HEK293 (cell line): ENCODE results near the gene DHCR7.

Experiments
- CTCF ChIA-PET: fragments of 350-600 bp; formaldehyde crosslinking; extraction: SDS; loops from one replicate; lab custom pipeline; 2021; ENCODE audit warnings: antibody characterized with exemption; lab: Yijun Ruan, JAX
- POLR2A ChIA-PET: fragments of 300-600 bp; formaldehyde crosslinking; extraction: SDS; loops from one replicate; lab custom pipeline; 2020; ENCODE audit warnings: antibody characterized with exemption, inconsistent platforms; lab: Yijun Ruan, JAX
- H3K27ac ChIP-seq: fragments of 200-500 bp; sonication (Bioruptor generic); 2 replicates; pipeline ENCODE4 v1.5.1; 2014; ENCODE audit warnings: low read depth, low read length, control low read depth, inconsistent platforms; ENCODE audit errors: extremely low read depth
- H3K36me3 ChIP-seq, 2 experiments: fragments of 200-500 bp in 1 of 2; sonication (Bioruptor generic) in 1 of 2; 1 replicate in 1 of 2; 2 replicates in 1 of 2; pipeline ENCODE4 v1.5.1; 2014 to 2017; ENCODE audit warnings: inconsistent platforms in 2 of 2, low read length in 2 of 2; ENCODE audit not compliant: control insufficient read depth in 2 of 2, insufficient read depth in 1 of 2
- H3K4me1 ChIP-seq: fragments of 200-500 bp; sonication (Bioruptor generic); 2 replicates; pipeline ENCODE4 v1.5.1; 2014; ENCODE audit warnings: mild to moderate bottlenecking, low read length, inconsistent platforms; ENCODE audit not compliant: control insufficient read depth, insufficient read depth
- H3K4me3 ChIP-seq: 2 replicates; pipeline ENCODE4 v1.5.1; 2011; ENCODE audit warnings: low read depth, mild to moderate bottlenecking, control low read depth, low read length, moderate library complexity
- H3K9me3 ChIP-seq: fragments of 200-500 bp; sonication (Bioruptor generic); 2 replicates; pipeline ENCODE4 v1.5.1; 2014; ENCODE audit warnings: low read depth, low read length, inconsistent platforms; ENCODE audit not compliant: control insufficient read depth, insufficient read depth
- HOXA7 ChIP-seq: sonication (generic); formaldehyde crosslinking; IDR thresholded peaks from 2 replicates; pipeline ENCODE4 v1.8.1; 2022; ENCODE audit warnings: missing genetic modification reagents, borderline replicate concordance
- PRDM1 ChIP-seq: fragments of 450-650 bp; formaldehyde crosslinking; IDR thresholded peaks from 2 replicates; pipeline ENCODE4; 2016; ENCODE audit warnings: missing biosample characterization, missing genetic modification characterization
- SCRT2 ChIP-seq: fragments of 450-650 bp; formaldehyde crosslinking; IDR thresholded peaks from 2 replicates; pipeline ENCODE4 v1.5.1; 2016; ENCODE audit warnings: missing biosample characterization, missing genetic modification characterization
- ZBTB48 ChIP-seq: fragments of 450-650 bp; formaldehyde crosslinking; IDR thresholded peaks from 2 replicates; pipeline ENCODE4 v1.5.1; 2016; ENCODE audit warnings: missing biosample characterization, missing genetic modification characterization
- ZFP41 ChIP-seq: fragments of 450-650 bp; formaldehyde crosslinking; IDR thresholded peaks from 2 replicates; pipeline ENCODE4 v1.5.1; 2016; ENCODE audit warnings: missing biosample characterization, missing genetic modification characterization, borderline replicate concordance
- ZNF140 ChIP-seq: fragments of 450-650 bp; formaldehyde crosslinking; IDR thresholded peaks from 2 replicates; pipeline ENCODE4 v1.5.1; 2016; ENCODE audit warnings: missing biosample characterization, missing genetic modification characterization
- ZNF404 ChIP-seq: fragments of 450-650 bp; formaldehyde crosslinking; IDR thresholded peaks from 2 replicates; pipeline ENCODE4 v1.5.1; 2017; ENCODE audit warnings: missing biosample characterization, missing genetic modification characterization
- ZNF423 ChIP-seq: fragments of 450-650 bp; formaldehyde crosslinking; IDR thresholded peaks from 2 replicates; pipeline ENCODE4 v1.5.1; 2016; ENCODE audit warnings: missing biosample characterization, missing genetic modification characterization
- ZNF426 ChIP-seq: fragments of 450-650 bp; formaldehyde crosslinking; IDR thresholded peaks from 2 replicates; pipeline ENCODE4 v1.5.1; 2017; ENCODE audit warnings: missing biosample characterization, missing genetic modification characterization, mild to moderate bottlenecking, inconsistent platforms, moderate library complexity
- ZNF473 ChIP-seq: fragments of 450-650 bp; formaldehyde crosslinking; IDR thresholded peaks from 2 replicates; pipeline ENCODE4 v1.5.1; 2017; ENCODE audit warnings: missing biosample characterization, missing genetic modification characterization
- ZNF544 ChIP-seq: fragments of 450-650 bp; formaldehyde crosslinking; IDR thresholded peaks from 2 replicates; pipeline ENCODE4 v1.5.0; 2017; ENCODE audit warnings: missing biosample characterization, missing genetic modification characterization
- ZNF548 ChIP-seq: fragments of 450-650 bp; formaldehyde crosslinking; IDR thresholded peaks from 2 replicates; pipeline ENCODE4 v1.5.1; 2016; ENCODE audit warnings: missing biosample characterization, missing genetic modification characterization
- ZNF76 ChIP-seq: fragments of 450-650 bp; formaldehyde crosslinking; IDR thresholded peaks from 2 replicates; pipeline ENCODE4; 2016; ENCODE audit warnings: low read depth, missing biosample characterization, missing genetic modification characterization, borderline replicate concordance
- ZNF830 ChIP-seq: fragments of 450-650 bp; IDR thresholded peaks from 2 replicates; pipeline ENCODE4 v1.5.0; 2018; ENCODE audit warnings: missing biosample characterization, missing genetic modification characterization, low read depth, mild to moderate bottlenecking, moderate library complexity
- TF ChIP-seq, protein P1 (sequence below): fragments of 450-650 bp; formaldehyde crosslinking; IDR thresholded peaks from 2 replicates; pipeline ENCODE4 v1.5.1; 2016; ENCODE audit warnings: missing biosample characterization, missing genetic modification characterization
- TF ChIP-seq, protein P2 (sequence below): fragments of 450-650 bp; formaldehyde crosslinking; IDR thresholded peaks from 2 replicates; pipeline ENCODE4 v1.5.1; 2016; ENCODE audit warnings: missing biosample characterization, missing genetic modification characterization
- TF ChIP-seq, protein P3 (sequence below): fragments of 450-650 bp; formaldehyde crosslinking; IDR thresholded peaks from 2 replicates; pipeline ENCODE4 v1.5.1; 2016; ENCODE audit warnings: missing biosample characterization, missing genetic modification characterization
- TF ChIP-seq, protein P4 (sequence below): fragments of 450-650 bp; formaldehyde crosslinking; IDR thresholded peaks from 2 replicates; pipeline ENCODE4 v1.5.1; 2017; ENCODE audit warnings: missing biosample characterization, missing genetic modification characterization
- TF ChIP-seq, protein P5 (sequence below): fragments of 450-650 bp; formaldehyde crosslinking; IDR thresholded peaks from 2 replicates; pipeline ENCODE4 v1.5.1; 2016; ENCODE audit warnings: missing biosample characterization, missing genetic modification characterization
- TF ChIP-seq, protein P6 (sequence below): fragments of 450-650 bp; formaldehyde crosslinking; IDR thresholded peaks from 2 replicates; pipeline ENCODE4 v1.5.1; 2016; ENCODE audit warnings: missing biosample characterization, missing genetic modification characterization
- TF ChIP-seq, protein P7 (sequence below): fragments of 450-650 bp; formaldehyde crosslinking; optimal IDR thresholded peaks from 2 replicates; pipeline ENCODE3; 2016; ENCODE audit warnings: missing biosample characterization, mild to moderate bottlenecking, missing genetic modification characterization

Gene DHCR7

DNA sequence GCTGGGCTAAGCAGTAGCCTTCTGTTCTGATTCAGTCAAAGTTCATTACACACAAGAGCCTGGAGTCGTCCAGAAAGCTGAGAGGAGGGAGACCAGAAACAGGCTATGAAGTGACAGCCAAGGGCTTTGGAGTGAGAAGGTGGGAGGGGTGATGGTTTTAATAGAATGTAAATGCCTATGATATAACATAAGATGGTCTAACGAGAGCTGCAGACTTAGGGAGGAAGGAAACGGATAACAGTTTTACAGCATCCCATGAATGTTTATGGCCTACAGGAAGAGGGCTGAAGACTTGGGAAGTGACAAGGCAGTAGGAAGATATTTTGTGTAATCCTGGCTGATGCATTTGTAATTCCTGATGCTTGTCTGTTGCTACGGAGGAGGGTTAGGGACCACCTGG is 62.0 kb downstream of the DHCR7 start (continued):
- TF ChIP-seq, protein P1, sequence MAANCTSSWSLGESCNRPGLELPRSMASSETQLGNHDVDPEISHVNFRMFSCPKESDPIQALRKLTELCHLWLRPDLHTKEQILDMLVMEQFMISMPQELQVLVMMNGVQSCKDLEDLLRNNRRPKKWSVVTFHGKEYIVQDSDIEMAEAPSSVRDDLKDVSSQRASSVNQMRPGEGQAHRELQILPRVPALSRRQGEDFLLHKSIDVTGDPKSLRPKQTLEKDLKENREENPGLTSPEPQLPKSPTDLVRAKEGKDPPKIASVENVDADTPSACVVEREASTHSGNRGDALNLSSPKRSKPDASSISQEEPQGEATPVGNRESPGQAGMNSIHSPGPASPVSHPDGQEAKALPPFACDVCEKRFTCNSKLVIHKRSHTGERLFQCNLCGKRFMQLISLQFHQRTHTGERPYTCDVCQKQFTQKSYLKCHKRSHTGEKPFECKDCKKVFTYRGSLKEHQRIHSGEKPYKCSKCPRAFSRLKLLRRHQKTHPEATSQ, result no peak
- TF ChIP-seq ZNF423 (no peak), ZNF544 (tag by site-specific recombination) (no peak), HOXA7 (CRISPR knock-in tag) (no peak), ZFP41 (tag by site-specific recombination) (no peak)
- TF ChIP-seq, protein P2, sequence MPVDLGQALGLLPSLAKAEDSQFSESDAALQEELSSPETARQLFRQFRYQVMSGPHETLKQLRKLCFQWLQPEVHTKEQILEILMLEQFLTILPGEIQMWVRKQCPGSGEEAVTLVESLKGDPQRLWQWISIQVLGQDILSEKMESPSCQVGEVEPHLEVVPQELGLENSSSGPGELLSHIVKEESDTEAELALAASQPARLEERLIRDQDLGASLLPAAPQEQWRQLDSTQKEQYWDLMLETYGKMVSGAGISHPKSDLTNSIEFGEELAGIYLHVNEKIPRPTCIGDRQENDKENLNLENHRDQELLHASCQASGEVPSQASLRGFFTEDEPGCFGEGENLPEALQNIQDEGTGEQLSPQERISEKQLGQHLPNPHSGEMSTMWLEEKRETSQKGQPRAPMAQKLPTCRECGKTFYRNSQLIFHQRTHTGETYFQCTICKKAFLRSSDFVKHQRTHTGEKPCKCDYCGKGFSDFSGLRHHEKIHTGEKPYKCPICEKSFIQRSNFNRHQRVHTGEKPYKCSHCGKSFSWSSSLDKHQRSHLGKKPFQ (tag by site-specific recombination), result no peak
- TF ChIP-seq, protein P3, sequence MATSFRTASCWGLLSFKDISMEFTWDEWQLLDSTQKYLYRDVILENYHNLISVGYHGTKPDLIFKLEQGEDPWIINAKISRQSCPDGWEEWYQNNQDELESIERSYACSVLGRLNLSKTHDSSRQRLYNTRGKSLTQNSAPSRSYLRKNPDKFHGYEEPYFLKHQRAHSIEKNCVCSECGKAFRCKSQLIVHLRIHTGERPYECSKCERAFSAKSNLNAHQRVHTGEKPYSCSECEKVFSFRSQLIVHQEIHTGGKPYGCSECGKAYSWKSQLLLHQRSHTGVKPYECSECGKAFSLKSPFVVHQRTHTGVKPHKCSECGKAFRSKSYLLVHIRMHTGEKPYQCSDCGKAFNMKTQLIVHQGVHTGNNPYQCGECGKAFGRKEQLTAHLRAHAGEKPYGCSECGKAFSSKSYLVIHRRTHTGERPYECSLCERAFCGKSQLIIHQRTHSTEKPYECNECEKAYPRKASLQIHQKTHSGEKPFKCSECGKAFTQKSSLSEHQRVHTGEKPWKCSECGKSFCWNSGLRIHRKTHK, result no peak

DNA sequence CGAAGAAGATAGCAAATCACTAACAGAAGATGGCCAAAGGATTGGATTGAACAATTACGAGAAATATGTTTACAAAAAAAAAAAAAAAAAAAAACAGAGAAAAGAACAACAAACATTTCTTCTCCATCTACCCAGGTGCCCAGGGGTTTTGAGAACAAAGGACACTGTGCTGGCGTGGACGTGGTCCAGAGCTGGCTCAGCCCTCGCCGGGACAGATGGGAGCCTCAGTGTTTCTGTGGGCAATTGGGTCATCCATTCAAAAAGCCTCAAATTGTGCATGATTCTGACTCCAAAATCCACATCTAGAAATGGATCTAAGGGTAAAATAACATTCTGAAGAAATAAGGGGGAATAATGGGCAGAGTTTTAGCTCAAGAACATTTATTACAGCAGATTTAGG is 63.1 kb downstream of the DHCR7 start:
- Histone ChIP-seq H3K27ac (no peak overlapping the region), H3K9me3 (no peaks in the 10 kb centered on the region), H3K4me1 (no peaks in the 10 kb centered on the region), H3K4me3 (no peak overlapping the region), H3K36me3 (no peaks in the 10 kb centered on the region)
- TF ChIP-seq ZNF404 (tag by site-specific recombination), result no peak
- TF ChIP-seq, protein P4, sequence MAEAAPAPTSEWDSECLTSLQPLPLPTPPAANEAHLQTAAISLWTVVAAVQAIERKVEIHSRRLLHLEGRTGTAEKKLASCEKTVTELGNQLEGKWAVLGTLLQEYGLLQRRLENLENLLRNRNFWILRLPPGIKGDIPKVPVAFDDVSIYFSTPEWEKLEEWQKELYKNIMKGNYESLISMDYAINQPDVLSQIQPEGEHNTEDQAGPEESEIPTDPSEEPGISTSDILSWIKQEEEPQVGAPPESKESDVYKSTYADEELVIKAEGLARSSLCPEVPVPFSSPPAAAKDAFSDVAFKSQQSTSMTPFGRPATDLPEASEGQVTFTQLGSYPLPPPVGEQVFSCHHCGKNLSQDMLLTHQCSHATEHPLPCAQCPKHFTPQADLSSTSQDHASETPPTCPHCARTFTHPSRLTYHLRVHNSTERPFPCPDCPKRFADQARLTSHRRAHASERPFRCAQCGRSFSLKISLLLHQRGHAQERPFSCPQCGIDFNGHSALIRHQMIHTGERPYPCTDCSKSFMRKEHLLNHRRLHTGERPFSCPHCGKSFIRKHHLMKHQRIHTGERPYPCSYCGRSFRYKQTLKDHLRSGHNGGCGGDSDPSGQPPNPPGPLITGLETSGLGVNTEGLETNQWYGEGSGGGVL (tag by site-specific recombination), result no peak
- TF ChIP-seq, protein P5, sequence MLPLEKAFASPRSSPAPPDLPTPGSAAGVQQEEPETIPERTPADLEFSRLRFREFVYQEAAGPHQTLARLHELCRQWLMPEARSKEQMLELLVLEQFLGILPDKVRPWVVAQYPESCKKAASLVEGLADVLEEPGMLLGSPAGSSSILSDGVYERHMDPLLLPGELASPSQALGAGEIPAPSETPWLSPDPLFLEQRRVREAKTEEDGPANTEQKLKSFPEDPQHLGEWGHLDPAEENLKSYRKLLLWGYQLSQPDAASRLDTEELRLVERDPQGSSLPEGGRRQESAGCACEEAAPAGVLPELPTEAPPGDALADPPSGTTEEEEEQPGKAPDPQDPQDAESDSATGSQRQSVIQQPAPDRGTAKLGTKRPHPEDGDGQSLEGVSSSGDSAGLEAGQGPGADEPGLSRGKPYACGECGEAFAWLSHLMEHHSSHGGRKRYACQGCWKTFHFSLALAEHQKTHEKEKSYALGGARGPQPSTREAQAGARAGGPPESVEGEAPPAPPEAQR, result no peak
- TF ChIP-seq ZNF426 (tag by site-specific recombination), result no peak
- TF ChIP-seq, protein P6, sequence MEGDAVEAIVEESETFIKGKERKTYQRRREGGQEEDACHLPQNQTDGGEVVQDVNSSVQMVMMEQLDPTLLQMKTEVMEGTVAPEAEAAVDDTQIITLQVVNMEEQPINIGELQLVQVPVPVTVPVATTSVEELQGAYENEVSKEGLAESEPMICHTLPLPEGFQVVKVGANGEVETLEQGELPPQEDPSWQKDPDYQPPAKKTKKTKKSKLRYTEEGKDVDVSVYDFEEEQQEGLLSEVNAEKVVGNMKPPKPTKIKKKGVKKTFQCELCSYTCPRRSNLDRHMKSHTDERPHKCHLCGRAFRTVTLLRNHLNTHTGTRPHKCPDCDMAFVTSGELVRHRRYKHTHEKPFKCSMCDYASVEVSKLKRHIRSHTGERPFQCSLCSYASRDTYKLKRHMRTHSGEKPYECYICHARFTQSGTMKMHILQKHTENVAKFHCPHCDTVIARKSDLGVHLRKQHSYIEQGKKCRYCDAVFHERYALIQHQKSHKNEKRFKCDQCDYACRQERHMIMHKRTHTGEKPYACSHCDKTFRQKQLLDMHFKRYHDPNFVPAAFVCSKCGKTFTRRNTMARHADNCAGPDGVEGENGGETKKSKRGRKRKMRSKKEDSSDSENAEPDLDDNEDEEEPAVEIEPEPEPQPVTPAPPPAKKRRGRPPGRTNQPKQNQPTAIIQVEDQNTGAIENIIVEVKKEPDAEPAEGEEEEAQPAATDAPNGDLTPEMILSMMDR (tag by site-specific recombination), result no peak
- no peak for TF ChIP-seq ZBTB48 (tag by site-specific recombination)
- TF ChIP-seq ZNF473, result no peak
- no peak for TF ChIP-seq SCRT2 (tag by site-specific recombination)
- no peak for TF ChIP-seq ZNF830 (tag by site-specific recombination)
- TF ChIP-seq ZNF76 (tag by site-specific recombination), result no peak
- TF ChIP-seq, protein P7, sequence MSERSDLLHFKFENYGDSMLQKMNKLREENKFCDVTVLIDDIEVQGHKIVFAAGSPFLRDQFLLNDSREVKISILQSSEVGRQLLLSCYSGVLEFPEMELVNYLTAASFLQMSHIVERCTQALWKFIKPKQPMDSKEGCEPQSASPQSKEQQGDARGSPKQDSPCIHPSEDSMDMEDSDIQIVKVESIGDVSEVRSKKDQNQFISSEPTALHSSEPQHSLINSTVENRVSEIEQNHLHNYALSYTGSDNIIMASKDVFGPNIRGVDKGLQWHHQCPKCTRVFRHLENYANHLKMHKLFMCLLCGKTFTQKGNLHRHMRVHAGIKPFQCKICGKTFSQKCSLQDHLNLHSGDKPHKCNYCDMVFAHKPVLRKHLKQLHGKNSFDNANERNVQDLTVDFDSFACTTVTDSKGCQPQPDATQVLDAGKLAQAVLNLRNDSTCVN (tag by site-specific recombination), result no peak
- no peak for TF ChIP-seq PRDM1 (tag by site-specific recombination)
- TF ChIP-seq ZNF140, result no peak
- no peak for TF ChIP-seq ZNF548
- ChIA-PET CTCF (no interaction called here), POLR2A (no interaction called here)
